Activated CD8-positive, alpha-beta T cell treated with anti-CD3 and anti-CD28 coated beads for 36 hours (primary cell): Measurements from ENCODE around the gene PBLD. TPM values are rescaled to one million over a fixed set of nuclear protein-coding genes. Genes with fewer than 3 reads are reported as not detected.

Experiments used
- ATAC-seq: fragments of 200-7000 bp; cut with Tn5 transposase; one replicate; pipeline ENCODE4 v1.10.0; 2021; ENCODE audit warnings: mild to moderate bottlenecking, moderate library complexity
- CTCF ChIA-PET: fragments of 350-600 bp; sonication (Branson Sonifier 250); formaldehyde crosslinking; loops from one replicate; lab custom pipeline; 2021; ENCODE audit warnings: antibody characterized with exemption; lab: Charles Lee
- POLR2A ChIA-PET: fragments of 350-600 bp; sonication (Branson Sonifier 250); formaldehyde crosslinking; loops from one replicate; lab custom pipeline; 2021; ENCODE audit warnings: antibody characterized with exemption; lab: Charles Lee
- DNase-seq: peaks from one replicate; pipeline ENCODE4 v3.0.0-alpha.2; 2020
- H3K27ac Mint-ChIP-seq: one replicate; pipeline ENCODE4 v1.8.0; 2021; ENCODE audit warnings: mild to moderate bottlenecking, mixed read lengths
- H3K27me3 Mint-ChIP-seq: one replicate; pipeline ENCODE4 v1.8.0; 2021; ENCODE audit warnings: mixed read lengths
- H3K36me3 Mint-ChIP-seq: one replicate; pipeline ENCODE4 v1.8.0; 2021; ENCODE audit warnings: low read depth, mixed read lengths
- H3K4me1 Mint-ChIP-seq: one replicate; pipeline ENCODE4 v1.8.0; 2021; ENCODE audit warnings: low read depth, mixed read lengths
- H3K4me3 Mint-ChIP-seq: one replicate; pipeline ENCODE4 v1.8.0; 2021; ENCODE audit warnings: mild to moderate bottlenecking, moderate library complexity, mixed read lengths
- H3K9me3 Mint-ChIP-seq: one replicate; pipeline ENCODE4 v1.8.0; 2021; ENCODE audit warnings: mixed read lengths
- intact Hi-C: fragments of 100-400 bp; cut with micrococcal nuclease; formaldehyde crosslinking; loops from one replicate; pipeline ENCODE4 v1.10.0; 2022
- total RNA-seq, 2 experiments: library from RNA; stranded (reverse); gene quantifications; one replicate each; pipeline ENCODE4 v1.2.3, GENCODE V29; 2021
- TF ChIP-seq, protein P1 (sequence below): fragments of 200-600 bp; IDR thresholded peaks from one replicate; pipeline ENCODE4 v1.8.0; 2022; ENCODE audit warnings: antibody characterized with exemption, mild to moderate bottlenecking

PBLD gene
- total RNA-seq, 2 experiments from 2014 or later: 0.77 to 0.85 TPM

DNA sequence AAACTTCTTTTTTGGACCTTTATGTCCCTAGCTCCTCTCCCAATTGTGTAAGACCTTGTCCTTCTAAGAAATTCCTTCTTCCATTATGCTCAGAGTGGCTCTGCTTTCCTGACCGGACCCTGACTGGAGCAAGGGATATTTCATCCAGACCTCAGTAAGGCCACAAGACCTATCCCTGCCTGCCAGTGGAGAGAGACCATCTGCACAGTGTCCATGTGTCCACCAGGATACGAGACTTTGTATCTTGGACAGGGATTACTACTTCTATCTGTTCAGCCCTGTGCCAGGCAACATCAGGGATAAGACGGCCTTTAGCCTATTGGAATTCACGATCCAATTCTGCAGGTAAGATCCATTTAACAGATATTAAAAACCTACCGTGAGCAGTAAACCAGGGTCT lies 93.7 kb downstream of the PBLD start:
- DNase-seq (no peak), ATAC-seq (no peak)
- TF ChIP-seq, protein P1, sequence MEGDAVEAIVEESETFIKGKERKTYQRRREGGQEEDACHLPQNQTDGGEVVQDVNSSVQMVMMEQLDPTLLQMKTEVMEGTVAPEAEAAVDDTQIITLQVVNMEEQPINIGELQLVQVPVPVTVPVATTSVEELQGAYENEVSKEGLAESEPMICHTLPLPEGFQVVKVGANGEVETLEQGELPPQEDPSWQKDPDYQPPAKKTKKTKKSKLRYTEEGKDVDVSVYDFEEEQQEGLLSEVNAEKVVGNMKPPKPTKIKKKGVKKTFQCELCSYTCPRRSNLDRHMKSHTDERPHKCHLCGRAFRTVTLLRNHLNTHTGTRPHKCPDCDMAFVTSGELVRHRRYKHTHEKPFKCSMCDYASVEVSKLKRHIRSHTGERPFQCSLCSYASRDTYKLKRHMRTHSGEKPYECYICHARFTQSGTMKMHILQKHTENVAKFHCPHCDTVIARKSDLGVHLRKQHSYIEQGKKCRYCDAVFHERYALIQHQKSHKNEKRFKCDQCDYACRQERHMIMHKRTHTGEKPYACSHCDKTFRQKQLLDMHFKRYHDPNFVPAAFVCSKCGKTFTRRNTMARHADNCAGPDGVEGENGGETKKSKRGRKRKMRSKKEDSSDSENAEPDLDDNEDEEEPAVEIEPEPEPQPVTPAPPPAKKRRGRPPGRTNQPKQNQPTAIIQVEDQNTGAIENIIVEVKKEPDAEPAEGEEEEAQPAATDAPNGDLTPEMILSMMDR: no peak
- Mint-ChIP-seq H3K36me3 (no peaks in the 10 kb centered on the region), H3K4me3 (no peak overlapping the region), H3K27me3 (no peaks in the 10 kb centered on the region), H3K27ac (no peak overlapping the region), H3K9me3 (no peaks in the 10 kb centered on the region), H3K4me1 (no peaks in the 10 kb centered on the region)
- intact Hi-C loops: no loop called here
- ChIA-PET POLR2A (no interaction called here), CTCF (interaction anchor here (0.9 kb wide), 1 partner anchor 15 kb away, joined by 3 read pairs; no protein-coding TSS in a partner anchor)

DNA sequence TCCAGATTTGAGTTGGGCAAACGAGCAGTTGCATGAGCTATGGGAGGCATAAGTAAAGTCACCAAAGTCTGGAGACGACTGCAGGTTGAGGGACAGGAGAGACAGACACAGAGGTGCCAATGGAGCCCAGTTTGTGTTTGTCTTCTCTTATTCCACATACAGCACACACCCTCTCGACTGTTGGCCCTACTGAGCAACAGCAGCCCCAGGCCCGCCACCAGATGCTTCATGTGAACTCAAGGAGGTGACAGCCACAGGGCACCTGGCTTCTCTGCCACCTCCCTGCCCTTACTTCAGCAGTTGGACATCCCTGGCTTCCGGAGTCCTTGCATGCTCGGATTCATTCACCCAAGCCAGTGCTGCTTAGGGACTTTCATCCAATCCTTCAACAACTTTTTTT lies 94.4 kb downstream of the PBLD start:
- DNase-seq (no peak), ATAC-seq (no peak)
- ChIA-PET CTCF (no interaction called here), POLR2A (no interaction called here)
- intact Hi-C loops: no loop called here
- Mint-ChIP-seq H3K27me3 (peaks cover 6% of the 10 kb centered on the region), H3K27ac (no peak overlapping the region), H3K36me3 (no peaks in the 10 kb centered on the region), H3K4me3 (no peak overlapping the region), H3K4me1 (no peaks in the 10 kb centered on the region), H3K9me3 (no peaks in the 10 kb centered on the region)
- TF ChIP-seq, protein P1: no peak

DNA sequence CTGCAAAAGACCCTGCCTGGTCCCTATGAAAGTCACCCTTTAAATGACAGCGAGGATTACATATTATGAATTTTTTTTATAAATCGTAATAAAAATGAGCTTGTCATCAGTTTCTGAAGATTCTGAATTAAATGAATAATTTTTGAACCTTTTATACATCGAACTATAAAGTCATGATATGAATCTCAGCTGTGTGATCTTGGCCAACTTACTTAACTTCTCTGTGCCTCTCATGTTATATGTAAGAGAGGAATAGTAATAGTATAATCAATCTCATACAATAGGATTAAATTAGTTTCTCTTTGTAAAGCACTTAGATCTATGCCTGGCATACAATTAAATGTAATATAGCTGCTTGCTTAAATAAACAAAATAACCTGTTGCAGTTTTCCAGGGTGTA lies 95.6 kb downstream of the PBLD start:
- H3K9me3 Mint-ChIP-seq: no peaks in the 10 kb centered on the region
- no peak overlapping the region for H3K27ac Mint-ChIP-seq
- ChIA-PET POLR2A (no interaction called here), CTCF (interaction anchor here (1.0 to 1.3 kb wide), 3 partner anchors 15 to 64 kb away, joined by 3 to 6 read pairs (median 5); no protein-coding TSS in a partner anchor)
- peaks cover 12% of the 10 kb centered on the region for H3K27me3 Mint-ChIP-seq
- no peaks in the 10 kb centered on the region for H3K36me3 Mint-ChIP-seq
- H3K4me3 Mint-ChIP-seq: no peak overlapping the region
- no peak for DNase-seq
- ATAC-seq: no peak
- intact Hi-C loops: no loop called here
- H3K4me1 Mint-ChIP-seq: no peaks in the 10 kb centered on the region
- TF ChIP-seq, protein P1: no peak

DNA sequence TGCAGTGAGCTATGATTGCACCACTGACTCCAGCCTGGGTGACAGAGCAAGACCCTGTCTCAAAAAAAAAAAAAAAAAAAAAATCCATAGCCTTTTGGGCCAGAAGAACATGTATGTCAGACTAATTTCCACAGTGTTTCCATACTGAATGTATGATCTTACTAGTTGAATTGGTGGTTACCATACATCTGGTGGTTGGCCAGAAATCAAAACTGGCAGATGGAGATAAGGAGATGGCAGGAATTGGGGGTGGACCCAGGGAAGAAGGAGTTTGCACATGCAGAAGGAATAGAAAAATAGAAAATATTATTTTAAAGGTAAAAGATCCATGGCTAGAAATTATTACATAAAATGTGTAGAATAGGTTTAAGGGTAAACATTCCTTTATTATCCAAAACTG lies 97.1 kb downstream of the PBLD start:
- TF ChIP-seq, protein P1: no peak
- peaks cover 7% of the 10 kb centered on the region for H3K4me1 Mint-ChIP-seq
- ChIA-PET POLR2A (no interaction called here), CTCF (interaction anchor here (0.8 kb wide), 1 partner anchor 23 kb away, joined by 3 read pairs; no protein-coding TSS in a partner anchor)
- H3K27ac Mint-ChIP-seq: no peak overlapping the region
- H3K27me3 Mint-ChIP-seq: peaks cover 21% of the 10 kb centered on the region
- ATAC-seq: no peak
- no peak for DNase-seq
- intact Hi-C loops: no loop called here
- H3K36me3 Mint-ChIP-seq: no peaks in the 10 kb centered on the region
- H3K4me3 Mint-ChIP-seq: no peak overlapping the region
- no peaks in the 10 kb centered on the region for H3K9me3 Mint-ChIP-seq

DNA sequence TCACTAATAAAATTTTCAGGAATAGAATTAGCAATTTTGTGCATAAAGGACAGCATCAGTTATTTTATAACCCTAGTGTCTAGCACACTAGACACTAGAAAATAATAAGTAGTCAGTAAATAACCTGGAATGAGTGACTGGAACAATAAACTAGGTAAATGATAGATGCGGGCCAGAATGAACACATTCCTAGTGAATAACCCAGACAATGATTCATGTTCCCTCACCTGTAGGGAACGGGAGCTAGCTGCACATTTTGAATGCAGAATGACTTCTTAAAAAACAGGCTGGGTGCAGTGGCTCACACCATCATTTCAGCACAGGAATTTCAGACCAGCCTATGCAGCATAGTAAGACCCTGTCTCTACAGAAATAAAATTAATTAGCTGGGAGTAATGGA lies 97.6 kb downstream of the PBLD start:
- Mint-ChIP-seq H3K27me3 (peaks cover 25% of the 10 kb centered on the region), H3K36me3 (no peaks in the 10 kb centered on the region), H3K9me3 (no peaks in the 10 kb centered on the region), H3K4me3 (no peak overlapping the region), H3K4me1 (peaks cover 7% of the 10 kb centered on the region), H3K27ac (no peak overlapping the region)
- no peak for DNase-seq
- TF ChIP-seq, protein P1: no peak
- no peak for ATAC-seq
- POLR2A ChIA-PET: no interaction called here
- CTCF ChIA-PET: interaction anchor here (0.8 kb wide), 1 partner anchor 22 kb away, joined by 3 read pairs; no protein-coding TSS in a partner anchor
- intact Hi-C loops: no loop called here
